ENCODE data around the gene DHRS7. TPM values are rescaled to one million over a fixed set of nuclear protein-coding genes. Genes with fewer than 3 reads are reported as not detected.

Gene DHRS7
- total and polyA plus RNA-seq, 3 donors from 2014 or later = 14.6 to 22.9 (median 20.9) TPM

GRCh38 chr14:60204843-60205774, 39.9 kb upstream of the DHRS7 start:
- no peak overlapping the region for H3K4me3 ChIP-seq
- intact Hi-C loops (cut with DNase I; ENCODE audit: low total_unique reads) = no loop called here
- peaks cover 3% of the 10 kb centered on the region for H3K4me1 ChIP-seq
- DNase-seq = no peak
- TF ChIP-seq CTCF (IDR thresholded peaks at IDR 0.05) (no peak), POLR2A (IDR thresholded peaks at IDR 0.05) (no peak)
- H3K27me3 ChIP-seq = no peaks in the 10 kb centered on the region
- H3K36me3 ChIP-seq (ENCODE audit: low read depth, missing control alignments) = no peaks in the 10 kb centered on the region
- no peaks in the 10 kb centered on the region for H3K9me3 ChIP-seq
- WGBS, 2 donors = 52 to 61% methylated on average over 6 of the region's 6 CpGs
- H3K27ac ChIP-seq = no peak overlapping the region

- Histone ChIP-seq H3K9me3 (no peaks in the 10 kb centered on the region), H3K4me1 (peaks cover 3% of the 10 kb centered on the region), H3K36me3 (ENCODE audit: low read depth, missing control alignments) (no peaks in the 10 kb centered on the region), H3K27me3 (no peaks in the 10 kb centered on the region), H3K27ac (no peak overlapping the region), H3K4me3 (no peak overlapping the region)
- TF ChIP-seq CTCF (IDR thresholded peaks at IDR 0.05) (no peak), POLR2A (IDR thresholded peaks at IDR 0.05) (no peak)
- DNase-seq = no peak
- WGBS, 2 donors = 31 to 37% methylated on average over 8 of the region's 8 CpGs
- intact Hi-C loops (cut with DNase I; ENCODE audit: low total_unique reads) = no loop called here
Observed at GRCh38 chr14:60204104-60204842, 39.1 kb upstream of the DHRS7 start.

- H3K27ac ChIP-seq = no peak overlapping the region
- no peaks in the 10 kb centered on the region for H3K9me3 ChIP-seq
- no peaks in the 10 kb centered on the region for H3K27me3 ChIP-seq
- H3K36me3 ChIP-seq (ENCODE audit: low read depth, missing control alignments) = no peaks in the 10 kb centered on the region
- intact Hi-C loops (cut with DNase I; ENCODE audit: low total_unique reads) = no loop called here
- TF ChIP-seq CTCF (IDR thresholded peaks at IDR 0.05) (no peak), POLR2A (IDR thresholded peaks at IDR 0.05) (no peak)
- peaks cover 3% of the 10 kb centered on the region for H3K4me1 ChIP-seq
- DNase-seq = no peak
- no peak overlapping the region for H3K4me3 ChIP-seq
Observed at GRCh38 chr14:60199321-60199720, 34.1 kb upstream of the DHRS7 start.

GRCh38 chr14:60197629-60198303, 32.6 kb upstream of the DHRS7 start:
- 75 to 90% methylated on average over 1 of the region's 1 CpG for WGBS, 2 donors
- no peaks in the 10 kb centered on the region for H3K27me3 ChIP-seq
- no peak overlapping the region for H3K4me3 ChIP-seq
- H3K36me3 ChIP-seq (ENCODE audit: low read depth, missing control alignments) = no peaks in the 10 kb centered on the region
- H3K27ac ChIP-seq = no peak overlapping the region
- no peaks in the 10 kb centered on the region for H3K4me1 ChIP-seq
- no peak for TF ChIP-seq POLR2A (IDR thresholded peaks at IDR 0.05)
- no peak for TF ChIP-seq CTCF (IDR thresholded peaks at IDR 0.05)
- no peaks in the 10 kb centered on the region for H3K9me3 ChIP-seq
- intact Hi-C loops (cut with DNase I; ENCODE audit: low total_unique reads) = no loop called here
- no peak for DNase-seq
